SH-SY5Y (cell line): Measurements from ENCODE around the gene ITGB4.

ENCODE experiments used
- GATA2 ChIP-seq: IDR thresholded peaks from 2 replicates; pipeline ENCODE4 v1.6.1; 2011; ENCODE audit warnings: mild to moderate bottlenecking, low read depth, low read length
- GATA3 ChIP-seq: IDR thresholded peaks from 2 replicates; pipeline ENCODE4 v1.6.1; 2011; ENCODE audit warnings: low read depth, mild to moderate bottlenecking, low read length, moderate library complexity

- TF ChIP-seq GATA2 (no peak), GATA3 (no peak)
These were observed 47.8 kb upstream of the ITGB4 start for GRCh38 chr17:75673487-75673886.
